ENCODE data around the gene TMEM126A. TPM values are rescaled to one million over a fixed set of nuclear protein-coding genes. Genes with fewer than 3 reads are reported as not detected.

The TMEM126A gene
- total and polyA plus RNA-seq, 2 experiments from 2014 or later: 24.7 to 71.1 TPM

GRCh38 chr11:85619499-85619898, 28.3 kb upstream of the TMEM126A start:
- Histone ChIP-seq H3K79me2 (replicated peaks; ENCODE audit: insufficient read depth) (no peaks in the 10 kb centered on the region), H3K36me3 (ENCODE audit: insufficient read depth) (no peaks in the 10 kb centered on the region), H3K9me2 (ENCODE audit: insufficient read depth) (no peaks in the 10 kb centered on the region), H3K27ac (ENCODE audit: low read depth) (peak overlapping the region; percentile 8; the same call in 1 of the 2 replicates), H3K4me2 (no peak overlapping the region), H2AFZ (no peak overlapping the region), H3K4me1 (ENCODE audit: insufficient read depth) (no peaks in the 10 kb centered on the region; the same call in 1 of the 2 replicates), H4K20me1 (replicated peaks; ENCODE audit: insufficient read depth) (no peaks in the 10 kb centered on the region), H3K27me3 (ENCODE audit: insufficient read depth) (no peaks in the 10 kb centered on the region), H3K4me3 (no peak overlapping the region), H3F3A (replicated peaks; ENCODE audit: low read depth) (no peaks in the 10 kb centered on the region)
- Mint-ChIP-seq H3K4me1 (no peaks in the 10 kb centered on the region; the same call in 1 of the 3 replicates), H3K27ac (no peak overlapping the region), H3K36me3 (ENCODE audit: low read depth) (no peaks in the 10 kb centered on the region), H3K4me3 (no peak overlapping the region), H3K27me3 (ENCODE audit: insufficient read depth, low read depth, poor library complexity) (peaks cover 2% of the 10 kb centered on the region), H3K9me3 (no peaks in the 10 kb centered on the region)
- ATAC-seq (no peak), DNase-seq (ENCODE audit: low spot score) (no peak)
- TF ChIP-seq, protein P1, sequence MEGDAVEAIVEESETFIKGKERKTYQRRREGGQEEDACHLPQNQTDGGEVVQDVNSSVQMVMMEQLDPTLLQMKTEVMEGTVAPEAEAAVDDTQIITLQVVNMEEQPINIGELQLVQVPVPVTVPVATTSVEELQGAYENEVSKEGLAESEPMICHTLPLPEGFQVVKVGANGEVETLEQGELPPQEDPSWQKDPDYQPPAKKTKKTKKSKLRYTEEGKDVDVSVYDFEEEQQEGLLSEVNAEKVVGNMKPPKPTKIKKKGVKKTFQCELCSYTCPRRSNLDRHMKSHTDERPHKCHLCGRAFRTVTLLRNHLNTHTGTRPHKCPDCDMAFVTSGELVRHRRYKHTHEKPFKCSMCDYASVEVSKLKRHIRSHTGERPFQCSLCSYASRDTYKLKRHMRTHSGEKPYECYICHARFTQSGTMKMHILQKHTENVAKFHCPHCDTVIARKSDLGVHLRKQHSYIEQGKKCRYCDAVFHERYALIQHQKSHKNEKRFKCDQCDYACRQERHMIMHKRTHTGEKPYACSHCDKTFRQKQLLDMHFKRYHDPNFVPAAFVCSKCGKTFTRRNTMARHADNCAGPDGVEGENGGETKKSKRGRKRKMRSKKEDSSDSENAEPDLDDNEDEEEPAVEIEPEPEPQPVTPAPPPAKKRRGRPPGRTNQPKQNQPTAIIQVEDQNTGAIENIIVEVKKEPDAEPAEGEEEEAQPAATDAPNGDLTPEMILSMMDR (conservative IDR thresholded peaks at IDR 0.05; ENCODE audit: low read depth in 2 of 2): no peak
- TF ChIP-seq, protein P2, sequence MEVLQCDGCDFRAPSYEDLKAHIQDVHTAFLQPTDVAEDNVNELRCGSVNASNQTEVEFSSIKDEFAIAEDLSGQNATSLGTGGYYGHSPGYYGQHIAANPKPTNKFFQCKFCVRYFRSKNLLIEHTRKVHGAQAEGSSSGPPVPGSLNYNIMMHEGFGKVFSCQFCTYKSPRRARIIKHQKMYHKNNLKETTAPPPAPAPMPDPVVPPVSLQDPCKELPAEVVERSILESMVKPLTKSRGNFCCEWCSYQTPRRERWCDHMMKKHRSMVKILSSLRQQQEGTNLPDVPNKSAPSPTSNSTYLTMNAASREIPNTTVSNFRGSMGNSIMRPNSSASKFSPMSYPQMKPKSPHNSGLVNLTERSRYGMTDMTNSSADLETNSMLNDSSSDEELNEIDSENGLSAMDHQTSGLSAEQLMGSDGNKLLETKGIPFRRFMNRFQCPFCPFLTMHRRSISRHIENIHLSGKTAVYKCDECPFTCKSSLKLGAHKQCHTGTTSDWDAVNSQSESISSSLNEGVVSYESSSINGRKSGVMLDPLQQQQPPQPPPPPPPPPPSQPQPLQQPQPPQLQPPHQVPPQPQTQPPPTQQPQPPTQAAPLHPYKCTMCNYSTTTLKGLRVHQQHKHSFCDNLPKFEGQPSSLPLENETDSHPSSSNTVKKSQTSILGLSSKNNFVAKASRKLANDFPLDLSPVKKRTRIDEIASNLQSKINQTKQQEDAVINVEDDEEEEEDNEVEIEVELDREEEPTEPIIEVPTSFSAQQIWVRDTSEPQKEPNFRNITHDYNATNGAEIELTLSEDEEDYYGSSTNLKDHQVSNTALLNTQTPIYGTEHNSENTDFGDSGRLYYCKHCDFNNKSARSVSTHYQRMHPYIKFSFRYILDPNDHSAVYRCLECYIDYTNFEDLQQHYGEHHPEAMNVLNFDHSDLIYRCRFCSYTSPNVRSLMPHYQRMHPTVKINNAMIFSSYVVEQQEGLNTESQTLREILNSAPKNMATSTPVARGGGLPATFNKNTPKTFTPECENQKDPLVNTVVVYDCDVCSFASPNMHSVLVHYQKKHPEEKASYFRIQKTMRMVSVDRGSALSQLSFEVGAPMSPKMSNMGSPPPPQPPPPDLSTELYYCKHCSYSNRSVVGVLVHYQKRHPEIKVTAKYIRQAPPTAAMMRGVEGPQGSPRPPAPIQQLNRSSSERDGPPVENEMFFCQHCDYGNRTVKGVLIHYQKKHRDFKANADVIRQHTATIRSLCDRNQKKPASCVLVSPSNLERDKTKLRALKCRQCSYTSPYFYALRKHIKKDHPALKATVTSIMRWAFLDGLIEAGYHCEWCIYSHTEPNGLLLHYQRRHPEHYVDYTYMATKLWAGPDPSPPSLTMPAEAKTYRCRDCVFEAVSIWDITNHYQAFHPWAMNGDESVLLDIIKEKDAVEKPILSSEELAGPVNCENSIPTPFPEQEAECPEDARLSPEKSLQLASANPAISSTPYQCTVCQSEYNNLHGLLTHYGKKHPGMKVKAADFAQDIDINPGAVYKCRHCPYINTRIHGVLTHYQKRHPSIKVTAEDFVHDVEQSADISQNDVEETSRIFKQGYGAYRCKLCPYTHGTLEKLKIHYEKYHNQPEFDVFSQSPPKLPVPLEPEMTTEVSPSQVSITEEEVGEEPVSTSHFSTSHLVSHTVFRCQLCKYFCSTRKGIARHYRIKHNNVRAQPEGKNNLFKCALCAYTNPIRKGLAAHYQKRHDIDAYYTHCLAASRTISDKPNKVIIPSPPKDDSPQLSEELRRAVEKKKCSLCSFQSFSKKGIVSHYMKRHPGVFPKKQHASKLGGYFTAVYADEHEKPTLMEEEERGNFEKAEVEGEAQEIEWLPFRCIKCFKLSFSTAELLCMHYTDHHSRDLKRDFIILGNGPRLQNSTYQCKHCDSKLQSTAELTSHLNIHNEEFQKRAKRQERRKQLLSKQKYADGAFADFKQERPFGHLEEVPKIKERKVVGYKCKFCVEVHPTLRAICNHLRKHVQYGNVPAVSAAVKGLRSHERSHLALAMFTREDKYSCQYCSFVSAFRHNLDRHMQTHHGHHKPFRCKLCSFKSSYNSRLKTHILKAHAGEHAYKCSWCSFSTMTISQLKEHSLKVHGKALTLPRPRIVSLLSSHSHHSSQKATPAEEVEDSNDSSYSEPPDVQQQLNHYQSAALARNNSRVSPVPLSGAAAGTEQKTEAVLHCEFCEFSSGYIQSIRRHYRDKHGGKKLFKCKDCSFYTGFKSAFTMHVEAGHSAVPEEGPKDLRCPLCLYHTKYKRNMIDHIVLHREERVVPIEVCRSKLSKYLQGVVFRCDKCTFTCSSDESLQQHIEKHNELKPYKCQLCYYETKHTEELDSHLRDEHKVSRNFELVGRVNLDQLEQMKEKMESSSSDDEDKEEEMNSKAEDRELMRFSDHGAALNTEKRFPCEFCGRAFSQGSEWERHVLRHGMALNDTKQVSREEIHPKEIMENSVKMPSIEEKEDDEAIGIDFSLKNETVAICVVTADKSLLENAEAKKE (CRISPR knock-in tag; IDR thresholded peaks at IDR 0.05): no peak
- TF ChIP-seq EZH2 (IDR thresholded peaks at IDR 0.05; ENCODE audit: low read depth, unreplicated experiment) (no peak), STAT1 (IDR thresholded peaks at IDR 0.05; ENCODE audit: unreplicated experiment) (no peak), EZH2phosphoT487 (IDR thresholded peaks at IDR 0.05; ENCODE audit: unreplicated experiment) (no peak), POLR2AphosphoS5 (IDR thresholded peaks at IDR 0.05; ENCODE audit: low read depth) (no peak), JUNB (IDR thresholded peaks at IDR 0.05; ENCODE audit: unreplicated experiment) (no peak), CREB1 (CRISPR knock-in tag; IDR thresholded peaks at IDR 0.05; ENCODE audit: low read depth) (no peak), ZNF114 (CRISPR knock-in tag; IDR thresholded peaks at IDR 0.05) (no peak), NANOG (IDR thresholded peaks at IDR 0.05; ENCODE audit: borderline replicate concordance) (no peak), ZNF331 (CRISPR knock-in tag; IDR thresholded peaks at IDR 0.05; ENCODE audit: low read depth) (no peak), REST (IDR thresholded peaks at IDR 0.05; ENCODE audit: unreplicated experiment) (no peak)
- TF ChIP-seq, protein P3, sequence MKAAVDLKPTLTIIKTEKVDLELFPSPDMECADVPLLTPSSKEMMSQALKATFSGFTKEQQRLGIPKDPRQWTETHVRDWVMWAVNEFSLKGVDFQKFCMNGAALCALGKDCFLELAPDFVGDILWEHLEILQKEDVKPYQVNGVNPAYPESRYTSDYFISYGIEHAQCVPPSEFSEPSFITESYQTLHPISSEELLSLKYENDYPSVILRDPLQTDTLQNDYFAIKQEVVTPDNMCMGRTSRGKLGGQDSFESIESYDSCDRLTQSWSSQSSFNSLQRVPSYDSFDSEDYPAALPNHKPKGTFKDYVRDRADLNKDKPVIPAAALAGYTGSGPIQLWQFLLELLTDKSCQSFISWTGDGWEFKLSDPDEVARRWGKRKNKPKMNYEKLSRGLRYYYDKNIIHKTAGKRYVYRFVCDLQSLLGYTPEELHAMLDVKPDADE (IDR thresholded peaks at IDR 0.05): no peak

Data from GM23338 (cell line).